ENCODE measurements around the gene CCDC28B. TPM values are rescaled to one million over a fixed set of nuclear protein-coding genes. Genes with fewer than 3 reads are reported as not detected.

The CCDC28B gene
- total RNA-seq, 4 donors from 2014 or later = 2.7 to 12.0 (median 6.2) TPM

- DNase-seq (ENCODE audit: low spot score in 2 of 2) = peak; percentile 64 to 70
- Histone ChIP-seq H3K9me3 (no peaks in the 10 kb centered on the region), H3K27me3 (no peaks in the 10 kb centered on the region), H3K4me3 (peak overlapping the region; percentile 40 to 81 (median 64)), H3K27ac (peak overlapping the region; percentile 65 to 95 (median 78)), H3K4me1 (peaks cover 0 to 46% (median 24%) of the 10 kb centered on the region in 4 donors), H3K36me3 (peaks cover 0 to 19% (median 0%) of the 10 kb centered on the region in 3 donors)
- no peak for TF ChIP-seq CTCF (IDR thresholded peaks at IDR 0.05)
- TF ChIP-seq EP300 (IDR thresholded peaks at IDR 0.05) = peak in 1 of 2 donors; percentile 28
- peak in 1 of 2 donors; percentile 16 for TF ChIP-seq POLR2A (IDR thresholded peaks at IDR 0.05)
- 1% methylated on average over 15 to 25 of the region's 26 CpGs for WGBS, 2 donors
Observed at GRCh38 chr1:32201011-32201855, 838 bp downstream of the CCDC28B start.

- TF ChIP-seq CTCF (IDR thresholded peaks at IDR 0.05) (no peak), EP300 (IDR thresholded peaks at IDR 0.05) (no peak), POLR2A (IDR thresholded peaks at IDR 0.05) (no peak)
- Histone ChIP-seq H3K27me3 (no peaks in the 10 kb centered on the region), H3K4me3 (peak overlapping the region; percentile 53 to 91 (median 72)), H3K4me1 (peaks cover 0 to 41% (median 20%) of the 10 kb centered on the region in 4 donors), H3K9me3 (no peaks in the 10 kb centered on the region), H3K27ac (peak overlapping the region; percentile 55 to 88 (median 80)), H3K36me3 (peaks cover 0 to 10% (median 0%) of the 10 kb centered on the region in 3 donors)
- no peak for DNase-seq (ENCODE audit: low spot score in 2 of 2)
- WGBS, 2 donors = 33 to 47% methylated on average over 16 to 26 of the region's 26 CpGs
Observed at GRCh38 chr1:32204943-32205361, 4.6 kb downstream of the CCDC28B start.

- WGBS, 2 donors = 2 to 4% methylated on average over 36 to 70 of the region's 77 CpGs
- TF ChIP-seq CTCF (IDR thresholded peaks at IDR 0.05) = no peak
- peak in 1 of 2 donors; percentile 67 for TF ChIP-seq POLR2A (IDR thresholded peaks at IDR 0.05)
- peak; percentile 81 to 90 for TF ChIP-seq EP300 (IDR thresholded peaks at IDR 0.05)
- Histone ChIP-seq H3K4me1 (peaks cover 0 to 39% (median 18%) of the 10 kb centered on the region in 4 donors), H3K9me3 (no peaks in the 10 kb centered on the region), H3K27ac (peak within 1 kb of the TSS; percentile 55 to 88 (median 80)), H3K4me3 (peak within 1 kb of the TSS; percentile 53 to 91 (median 72)), H3K27me3 (no peaks in the 10 kb centered on the region), H3K36me3 (peaks cover 0 to 10% (median 0%) of the 10 kb centered on the region in 3 donors)
- peak; percentile 72 to 78 for DNase-seq (ENCODE audit: low spot score in 2 of 2)
Observed at GRCh38 chr1:32205401-32206370, 5.3 kb downstream of the CCDC28B start, which contains the start of gene IQCC. TSS of gene IQCC (plus strand) at chr1:32205671. CDS start at chr1:32205682, 11 bp downstream.

- H3K4me3 ChIP-seq = no peak overlapping the region
- 89 to 91% methylated on average over 6 of the region's 6 CpGs for WGBS, 2 donors
- H3K27ac ChIP-seq = no peak overlapping the region
- peaks cover 0 to 21% (median 0%) of the 10 kb centered on the region in 3 donors for H3K36me3 ChIP-seq
- H3K27me3 ChIP-seq = no peaks in the 10 kb centered on the region
- no peak for DNase-seq (ENCODE audit: low spot score in 2 of 2)
- TF ChIP-seq EP300 (IDR thresholded peaks at IDR 0.05) = no peak
- TF ChIP-seq POLR2A (IDR thresholded peaks at IDR 0.05) = no peak
- TF ChIP-seq CTCF (IDR thresholded peaks at IDR 0.05) = no peak
- H3K4me1 ChIP-seq = peaks cover 0 to 23% (median 10%) of the 10 kb centered on the region in 4 donors
- H3K9me3 ChIP-seq = no peaks in the 10 kb centered on the region
Observed at GRCh38 chr1:32208469-32208868, 8.1 kb downstream of the CCDC28B start.

All from tibial nerve (tissue), 4 donors.